ENCODE data around the gene MCM5.
A peak's percentile ranks its signal among the peaks of the same experiment; 100 is the strongest.

The MCM5 gene

GRCh38 chr22:35404176-35404575 is 4.2 kb downstream of the MCM5 start:
- no peak for DNase-seq

- DNase-seq, result no peak
These were observed 6.5 kb downstream of the MCM5 start for GRCh38 chr22:35406443-35406842.

- DNase-seq, result no peak
These were observed 7.4 kb downstream of the MCM5 start for GRCh38 chr22:35407362-35407761.

- no peak for DNase-seq
These were observed 10.1 kb downstream of the MCM5 start for GRCh38 chr22:35409783-35410662.

- DNase-seq, result no peak
These were observed 10.7 kb downstream of the MCM5 start for GRCh38 chr22:35410663-35411034.

GRCh38 chr22:35411102-35411501 is 11.2 kb downstream of the MCM5 start:
- DNase-seq, result no peak

- DNase-seq, result no peak
These were observed 13.7 kb downstream of the MCM5 start for GRCh38 chr22:35413624-35414023.

- no peak for DNase-seq
These were observed 17.7 kb downstream of the MCM5 start for GRCh38 chr22:35417606-35418005.

GRCh38 chr22:35418088-35418487 is 18.1 kb downstream of the MCM5 start:
- DNase-seq, result no peak

GRCh38 chr22:35418731-35419130 is 18.8 kb downstream of the MCM5 start:
- DNase-seq, result no peak

GRCh38 chr22:35419756-35420155 is 19.8 kb downstream of the MCM5 start:
- no peak for DNase-seq

- no peak for DNase-seq
These were observed 21.2 kb downstream of the MCM5 start for GRCh38 chr22:35421121-35421520.

- DNase-seq, result no peak
These were observed 22.2 kb downstream of the MCM5 start for GRCh38 chr22:35422145-35422544.

GRCh38 chr22:35422936-35423335 is 23.0 kb downstream of the MCM5 start:
- no peak for DNase-seq

- no peak for DNase-seq
These were observed 24.1 kb downstream of the MCM5 start for GRCh38 chr22:35424081-35424480.

- no peak for DNase-seq
These were observed 24.8 kb downstream of the MCM5 start for GRCh38 chr22:35424761-35425160.

GRCh38 chr22:35425546-35425945 is 25.6 kb downstream of the MCM5 start:
- DNase-seq, result no peak

- no peak for DNase-seq
These were observed 26.2 kb downstream of the MCM5 start for GRCh38 chr22:35425971-35426800.

- peak; percentile 43 for DNase-seq
These were observed 26.8 kb downstream of the MCM5 start for GRCh38 chr22:35426801-35427140.

GRCh38 chr22:35430897-35431322 is 31.0 kb downstream of the MCM5 start:
- peak; percentile 24 for DNase-seq

- DNase-seq, result no peak
These were observed 31.7 kb downstream of the MCM5 start for GRCh38 chr22:35431483-35432227.

GRCh38 chr22:35432228-35432905 is 32.4 kb downstream of the MCM5 start:
- DNase-seq, result no peak

Measured in NCI-H2029 treated with DMSO at 0.1 percent for 48 hours (cell line).